Naive thymus-derived CD8-positive, alpha-beta T cell (primary cell): Measurements from ENCODE around the gene C2CD2. TPM values are rescaled to one million over a fixed set of nuclear protein-coding genes. Genes with fewer than 3 reads are reported as not detected.

ENCODE experiments used
- ATAC-seq, 2 donors: fragments of 150-1000 bp; cut with Tn5 transposase in 1 of 2; sonication (Bioruptor Pico), chemical (Tn5 transposase) in 1 of 2; 1 replicate in 1 of 2; 2 replicates in 1 of 2; pipeline ENCODE4 v1.10.0; 2021; ENCODE audit warnings: mild to moderate bottlenecking in 2 of 2, moderate library complexity in 2 of 2
- POLR2A ChIA-PET: fragments of 350-600 bp; sonication (Branson Sonifier 250); formaldehyde crosslinking; loops from one replicate; lab custom pipeline; 2021; ENCODE audit warnings: antibody characterized with exemption; lab: Charles Lee
- DNase-seq, 10 donors: peaks; one replicate each; pipeline versions ENCODE4 v3.0.0 to v3.0.0-alpha.2; 2020 to 2022
- H3K27ac Mint-ChIP-seq, 10 donors: one replicate each; pipeline ENCODE4 v1.8.0; 2020 to 2022; ENCODE audit warnings: mild to moderate bottlenecking in 10 of 10, mixed read lengths in 10 of 10, moderate library complexity in 4 of 10, inconsistent platforms in 1 of 10
- H3K27me3 Mint-ChIP-seq, 5 donors: one replicate each; pipeline ENCODE4 v1.8.0; 2021 to 2022; ENCODE audit warnings: mixed read lengths in 5 of 5
- H3K36me3 Mint-ChIP-seq, 3 donors: one replicate each; pipeline ENCODE4 v1.8.0; 2020 to 2022; ENCODE audit warnings: mixed read lengths in 3 of 3, mild to moderate bottlenecking in 2 of 3, inconsistent platforms in 1 of 3
- H3K4me1 Mint-ChIP-seq, 4 donors: one replicate each; pipeline ENCODE4 v1.8.0; 2021 to 2022; ENCODE audit warnings: mixed read lengths in 4 of 4
- H3K4me3 Mint-ChIP-seq, 10 donors: one replicate each; pipeline ENCODE4 v1.8.0; 2020 to 2022; ENCODE audit warnings: mild to moderate bottlenecking in 10 of 10, mixed read lengths in 10 of 10, moderate library complexity in 6 of 10, inconsistent platforms in 1 of 10
- H3K9me3 Mint-ChIP-seq, 9 donors: one replicate each; pipeline ENCODE4 v1.8.0; 2020 to 2022; ENCODE audit warnings: mixed read lengths in 9 of 9, mild to moderate bottlenecking in 3 of 9, inconsistent platforms in 1 of 9, moderate library complexity in 1 of 9
- polyA plus RNA-seq, 3 donors: library from polyadenylated mRNA; unstranded; fragments of 300-500 nt; fragmentation: Illumina TruSeq; gene quantifications; one replicate each; pipeline ENCODE4 v1.2.3, GENCODE V29; 2021
- total RNA-seq, 8 experiments: library from RNA in 2 of 8; stranded (reverse) in 2 of 8; gene quantifications; one replicate each; pipeline ENCODE4 v1.2.3 and lab custom pipeline; 2021 to 2026

The C2CD2 gene
- total and polyA plus RNA-seq, 5 experiments from 2014 or later: 2.4 to 14.6 (median 3.7) TPM

GRCh38 chr21:41835711-41836154, 118.1 kb downstream of the C2CD2 start:
- Mint-ChIP-seq H3K36me3 (peaks cover 5 to 61% (median 28%) of the 10 kb centered on the region in 3 donors), H3K4me3 (no peak overlapping the region), H3K9me3 (peaks cover 0 to 5% (median under 1%) of the 10 kb centered on the region in 9 donors), H3K4me1 (peaks cover 0 to 3% (median 0%) of the 10 kb centered on the region in 4 donors), H3K27ac (peak overlapping the region in 1 of 10 donors; percentile 24), H3K27me3 (no peaks in the 10 kb centered on the region)
- DNase-seq: no peak
- POLR2A ChIA-PET: no interaction called here
- ATAC-seq: no peak

Other genes starting within 250 kb of the C2CD2 start
- 1 to 10 TPM; 1.0 to 1.1 TPM for gene RIPK4, start 187.0 kb downstream of the C2CD2 start, total RNA-seq
- under 1 TPM in 1 of 3 donors, not detected in 2; 0.26 TPM for gene RIPK4, start 187.0 kb downstream of the C2CD2 start, polyA plus RNA-seq
- 10 to 100 TPM; 20.6 to 23.2 TPM for gene PRDM15, start 74.7 kb downstream of the C2CD2 start, total RNA-seq
- 1 to 10 TPM in 2 of 3 donors, under 1 TPM in 1; 0.77 to 2.9 (median 2.4) TPM for gene PRDM15, start 74.7 kb downstream of the C2CD2 start, polyA plus RNA-seq
- gene ZBTB21, start 56.3 kb upstream of the C2CD2 start, total RNA-seq: 10 to 100 TPM; 29.4 to 33.3 TPM
- 1 to 10 TPM; 4.2 to 6.3 (median 4.7) TPM for gene ZBTB21, start 56.3 kb upstream of the C2CD2 start, polyA plus RNA-seq
- gene UMODL1, start 117.3 kb upstream of the C2CD2 start, total RNA-seq: 1 to 10 TPM; 2.7 to 3.1 TPM
- gene UMODL1, start 117.3 kb upstream of the C2CD2 start, polyA plus RNA-seq: under 1 TPM; 0.03 to 0.07 (median 0.06) TPM